ENCODE data around the gene DIP2A. TPM values are rescaled to one million over a fixed set of nuclear protein-coding genes. Genes with fewer than 3 reads are reported as not detected.
"Not testable (repeated sequence)": the region's sequence is repeated elsewhere in the genome, so short reads cannot be mapped to it uniquely, and the experiment has no call there.

The DIP2A gene
- polyA plus RNA-seq, 3 donors, result 29.4 to 52.3 (median 33.3) TPM

- no peak for DNase-seq (ENCODE audit: extremely low read depth in 1 of 11, low read depth in 9 of 11, low spot score in 4 of 11)
Measured at GRCh38 chr21:46560568-46561444, 102.1 kb downstream of the DIP2A start.

GRCh38 chr21:46561445-46562090 lies 102.9 kb downstream of the DIP2A start:
- DNase-seq (ENCODE audit: extremely low read depth in 1 of 11, low read depth in 9 of 11, low spot score in 4 of 11), result no peak

GRCh38 chr21:46562472-46562871 lies 103.8 kb downstream of the DIP2A start:
- no peak for DNase-seq (ENCODE audit: extremely low read depth in 1 of 11, low read depth in 9 of 11, low spot score in 4 of 11)

GRCh38 chr21:46562964-46563607 lies 104.4 kb downstream of the DIP2A start:
- no peak for DNase-seq (ENCODE audit: extremely low read depth in 1 of 11, low read depth in 9 of 11, low spot score in 4 of 11)

GRCh38 chr21:46564391-46564790 lies 105.7 kb downstream of the DIP2A start:
- no peak for DNase-seq (ENCODE audit: extremely low read depth in 1 of 11, low read depth in 9 of 11, low spot score in 4 of 11)

- no peak for DNase-seq (ENCODE audit: extremely low read depth in 1 of 11, low read depth in 9 of 11, low spot score in 4 of 11)
Measured at GRCh38 chr21:46567348-46567747, 108.7 kb downstream of the DIP2A start.

GRCh38 chr21:46568562-46568961 lies 109.9 kb downstream of the DIP2A start:
- DNase-seq (ENCODE audit: extremely low read depth in 1 of 11, low read depth in 9 of 11, low spot score in 4 of 11), result no peak

GRCh38 chr21:46569081-46569480 lies 110.4 kb downstream of the DIP2A start:
- no peak for DNase-seq (ENCODE audit: extremely low read depth in 1 of 11, low read depth in 9 of 11, low spot score in 4 of 11)

- DNase-seq (ENCODE audit: extremely low read depth in 1 of 11, low read depth in 9 of 11, low spot score in 4 of 11), result no peak
Measured at GRCh38 chr21:46570119-46570518, 111.4 kb downstream of the DIP2A start.

GRCh38 chr21:46570631-46571030 lies 111.9 kb downstream of the DIP2A start:
- DNase-seq (ENCODE audit: extremely low read depth in 1 of 11, low read depth in 9 of 11, low spot score in 4 of 11), result no peak

GRCh38 chr21:46572850-46573249 lies 114.2 kb downstream of the DIP2A start:
- no peak for DNase-seq (ENCODE audit: extremely low read depth in 1 of 11, low read depth in 9 of 11, low spot score in 4 of 11)

- DNase-seq (ENCODE audit: extremely low read depth in 1 of 11, low read depth in 9 of 11, low spot score in 4 of 11), result not testable (repeated sequence)
Measured at GRCh38 chr21:46577786-46578185, 119.1 kb downstream of the DIP2A start.

GRCh38 chr21:46579394-46579793 lies 120.7 kb downstream of the DIP2A start:
- DNase-seq (ENCODE audit: extremely low read depth in 1 of 11, low read depth in 9 of 11, low spot score in 4 of 11), result not testable (repeated sequence)

GRCh38 chr21:46581780-46582307 lies 123.2 kb downstream of the DIP2A start:
- no peak for DNase-seq (ENCODE audit: extremely low read depth in 1 of 11, low read depth in 9 of 11, low spot score in 4 of 11)

- DNase-seq (ENCODE audit: extremely low read depth in 1 of 11, low read depth in 9 of 11, low spot score in 4 of 11), result no peak
Measured at GRCh38 chr21:46585191-46585953, 126.7 kb downstream of the DIP2A start.

GRCh38 chr21:46594276-46594675 lies 135.6 kb downstream of the DIP2A start:
- no peak for DNase-seq (ENCODE audit: extremely low read depth in 1 of 11, low read depth in 9 of 11, low spot score in 4 of 11)

- no peak for DNase-seq (ENCODE audit: extremely low read depth in 1 of 11, low read depth in 9 of 11, low spot score in 4 of 11)
Measured at GRCh38 chr21:46596201-46596600, 137.5 kb downstream of the DIP2A start.

GRCh38 chr21:46597031-46597430 lies 138.3 kb downstream of the DIP2A start:
- DNase-seq (ENCODE audit: extremely low read depth in 1 of 11, low read depth in 9 of 11, low spot score in 4 of 11), result no peak

GRCh38 chr21:46597896-46598343 lies 139.2 kb downstream of the DIP2A start:
- no peak for DNase-seq (ENCODE audit: extremely low read depth in 1 of 11, low read depth in 9 of 11, low spot score in 4 of 11)

All from renal cortex interstitium (tissue), 11 donors.